Nephron (organoid): ENCODE measurements around the gene RPTOR.
A peak's percentile ranks its signal among the peaks of the same experiment; 100 is the strongest.

Experiments used
- H3K27ac Mint-ChIP-seq, 3 experiments: 2 replicates each; pipeline ENCODE4 v1.8.0; 2020; ENCODE audit warnings: mixed read lengths in 3 of 3, mild to moderate bottlenecking in 2 of 3, moderate library complexity in 1 of 3
- H3K27me3 Mint-ChIP-seq: 2 replicates; pipeline ENCODE4 v1.8.0; 2021; ENCODE audit warnings: low read depth, mild to moderate bottlenecking, moderate library complexity, mixed read lengths
- H3K36me3 Mint-ChIP-seq: 2 replicates; pipeline ENCODE4 v1.8.0; 2020; ENCODE audit warnings: low read depth, mixed read lengths
- H3K4me1 Mint-ChIP-seq: 2 replicates; pipeline ENCODE4 v1.8.0; 2020; ENCODE audit warnings: mixed read lengths
- H3K4me3 Mint-ChIP-seq, 3 experiments: 2 replicates each; pipeline ENCODE4 v1.8.0; 2020; ENCODE audit warnings: mild to moderate bottlenecking in 3 of 3, mixed read lengths in 3 of 3, moderate library complexity in 2 of 3
- H3K9me3 Mint-ChIP-seq: 2 replicates; pipeline ENCODE4 v1.8.0; 2020; ENCODE audit warnings: mixed read lengths
- TF ChIP-seq, protein P1 (sequence below), 3 experiments: fragments of 200-600 bp; sonication (generic); IDR thresholded peaks; one replicate each; pipeline ENCODE4 v1.5.0; 2021; ENCODE audit warnings: antibody characterized with exemption in 3 of 3; ENCODE audit not compliant: unreplicated experiment in 3 of 3

The RPTOR gene

DNA sequence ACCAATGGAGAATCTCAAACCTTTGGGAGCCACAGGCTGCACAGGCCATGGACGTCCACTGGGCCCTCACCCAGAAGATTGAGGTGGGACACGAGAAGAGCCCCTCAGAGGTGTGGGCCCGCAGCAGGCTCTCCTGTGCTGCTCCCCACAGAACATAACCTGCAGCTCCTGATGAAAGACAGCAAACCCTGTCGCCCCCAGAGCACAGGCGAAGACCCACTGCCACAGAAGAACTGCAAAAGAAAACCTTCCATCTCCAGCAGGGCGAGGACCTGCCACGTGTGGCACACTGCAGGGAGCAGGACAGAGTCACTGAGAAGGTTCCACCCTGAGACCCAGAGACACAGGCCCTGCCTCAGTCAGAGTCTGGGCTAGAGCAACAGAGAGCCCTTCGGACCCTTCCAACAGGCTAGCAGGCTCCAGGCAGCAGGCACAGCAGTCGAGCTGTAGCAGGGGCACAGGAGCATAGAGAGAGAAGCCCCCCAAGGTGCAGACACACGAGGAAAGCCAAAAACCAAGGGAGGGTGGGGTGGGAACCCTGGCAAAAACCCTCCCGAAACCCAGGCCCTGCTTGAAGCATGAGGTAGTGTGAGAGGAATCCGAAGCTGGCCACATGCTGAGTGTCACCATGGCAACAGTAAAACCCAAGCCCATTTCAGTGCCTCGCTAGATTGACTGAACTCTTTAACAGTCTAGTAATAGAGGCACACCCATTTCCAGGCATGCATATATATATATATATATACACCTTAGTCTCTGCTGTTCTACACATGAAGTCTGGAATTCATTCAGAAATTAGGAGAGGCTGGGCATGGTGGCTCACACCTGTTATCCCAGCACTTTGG is 387.0 kb downstream of the RPTOR start:
- Mint-ChIP-seq H3K9me3 (no peaks in the 10 kb centered on the region), H3K27me3 (peaks cover under 1% of the 10 kb centered on the region), H3K4me3 (no peak overlapping the region), H3K27ac (peak overlapping the region in 1 of 3 experiments; percentile 20), H3K4me1 (peaks cover 49% of the 10 kb centered on the region), H3K36me3 (peaks cover 33% of the 10 kb centered on the region)
- TF ChIP-seq, protein P1, sequence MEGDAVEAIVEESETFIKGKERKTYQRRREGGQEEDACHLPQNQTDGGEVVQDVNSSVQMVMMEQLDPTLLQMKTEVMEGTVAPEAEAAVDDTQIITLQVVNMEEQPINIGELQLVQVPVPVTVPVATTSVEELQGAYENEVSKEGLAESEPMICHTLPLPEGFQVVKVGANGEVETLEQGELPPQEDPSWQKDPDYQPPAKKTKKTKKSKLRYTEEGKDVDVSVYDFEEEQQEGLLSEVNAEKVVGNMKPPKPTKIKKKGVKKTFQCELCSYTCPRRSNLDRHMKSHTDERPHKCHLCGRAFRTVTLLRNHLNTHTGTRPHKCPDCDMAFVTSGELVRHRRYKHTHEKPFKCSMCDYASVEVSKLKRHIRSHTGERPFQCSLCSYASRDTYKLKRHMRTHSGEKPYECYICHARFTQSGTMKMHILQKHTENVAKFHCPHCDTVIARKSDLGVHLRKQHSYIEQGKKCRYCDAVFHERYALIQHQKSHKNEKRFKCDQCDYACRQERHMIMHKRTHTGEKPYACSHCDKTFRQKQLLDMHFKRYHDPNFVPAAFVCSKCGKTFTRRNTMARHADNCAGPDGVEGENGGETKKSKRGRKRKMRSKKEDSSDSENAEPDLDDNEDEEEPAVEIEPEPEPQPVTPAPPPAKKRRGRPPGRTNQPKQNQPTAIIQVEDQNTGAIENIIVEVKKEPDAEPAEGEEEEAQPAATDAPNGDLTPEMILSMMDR (IDR thresholded peaks at IDR 0.05; ENCODE audit: unreplicated experiment in 3 of 3): no peak

GRCh38 chr17:80935526-80935925 is 390.9 kb downstream of the RPTOR start:
- Mint-ChIP-seq H3K4me3 (no peak overlapping the region), H3K36me3 (peaks cover 12% of the 10 kb centered on the region), H3K4me1 (peaks cover 57% of the 10 kb centered on the region), H3K27ac (no peak overlapping the region), H3K9me3 (no peaks in the 10 kb centered on the region), H3K27me3 (peaks cover 7% of the 10 kb centered on the region)
- TF ChIP-seq, protein P1 (IDR thresholded peaks at IDR 0.05; ENCODE audit: unreplicated experiment in 3 of 3): no peak

DNA sequence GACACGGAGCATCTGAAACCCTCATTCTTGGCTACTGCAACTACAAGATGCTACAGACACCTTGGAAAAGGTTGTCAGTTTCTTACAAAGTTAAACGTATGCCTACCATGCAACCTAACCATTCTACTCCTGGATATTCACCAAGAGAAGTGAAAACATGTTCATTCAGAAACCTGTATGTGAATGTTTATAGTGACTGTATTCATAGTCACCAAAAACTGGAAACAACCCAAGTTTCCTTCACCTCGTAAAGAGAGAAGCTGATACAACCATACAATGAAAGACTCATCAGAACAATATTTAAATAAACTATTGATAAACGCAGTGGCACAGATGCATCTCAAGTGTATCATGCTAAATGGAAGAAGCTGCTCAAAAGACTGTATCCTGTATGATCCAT is 391.6 kb downstream of the RPTOR start:
- TF ChIP-seq, protein P1 (IDR thresholded peaks at IDR 0.05; ENCODE audit: unreplicated experiment in 3 of 3): no peak
- no peak overlapping the region for H3K4me3 Mint-ChIP-seq
- H3K4me1 Mint-ChIP-seq: peaks cover 50% of the 10 kb centered on the region
- peak overlapping the region in 1 of 3 experiments; percentile 79 for H3K27ac Mint-ChIP-seq
- H3K9me3 Mint-ChIP-seq: no peaks in the 10 kb centered on the region
- peaks cover 7% of the 10 kb centered on the region for H3K27me3 Mint-ChIP-seq
- peaks cover 12% of the 10 kb centered on the region for H3K36me3 Mint-ChIP-seq

GRCh38 chr17:80936723-80937122 is 392.1 kb downstream of the RPTOR start:
- Mint-ChIP-seq H3K4me1 (peaks cover 50% of the 10 kb centered on the region), H3K27me3 (peaks cover 7% of the 10 kb centered on the region), H3K36me3 (peaks cover 12% of the 10 kb centered on the region), H3K27ac (peak overlapping the region in 2 of 3 experiments; percentile 19 to 79), H3K4me3 (no peak overlapping the region), H3K9me3 (no peaks in the 10 kb centered on the region)
- TF ChIP-seq, protein P1 (IDR thresholded peaks at IDR 0.05; ENCODE audit: unreplicated experiment in 3 of 3): no peak

DNA sequence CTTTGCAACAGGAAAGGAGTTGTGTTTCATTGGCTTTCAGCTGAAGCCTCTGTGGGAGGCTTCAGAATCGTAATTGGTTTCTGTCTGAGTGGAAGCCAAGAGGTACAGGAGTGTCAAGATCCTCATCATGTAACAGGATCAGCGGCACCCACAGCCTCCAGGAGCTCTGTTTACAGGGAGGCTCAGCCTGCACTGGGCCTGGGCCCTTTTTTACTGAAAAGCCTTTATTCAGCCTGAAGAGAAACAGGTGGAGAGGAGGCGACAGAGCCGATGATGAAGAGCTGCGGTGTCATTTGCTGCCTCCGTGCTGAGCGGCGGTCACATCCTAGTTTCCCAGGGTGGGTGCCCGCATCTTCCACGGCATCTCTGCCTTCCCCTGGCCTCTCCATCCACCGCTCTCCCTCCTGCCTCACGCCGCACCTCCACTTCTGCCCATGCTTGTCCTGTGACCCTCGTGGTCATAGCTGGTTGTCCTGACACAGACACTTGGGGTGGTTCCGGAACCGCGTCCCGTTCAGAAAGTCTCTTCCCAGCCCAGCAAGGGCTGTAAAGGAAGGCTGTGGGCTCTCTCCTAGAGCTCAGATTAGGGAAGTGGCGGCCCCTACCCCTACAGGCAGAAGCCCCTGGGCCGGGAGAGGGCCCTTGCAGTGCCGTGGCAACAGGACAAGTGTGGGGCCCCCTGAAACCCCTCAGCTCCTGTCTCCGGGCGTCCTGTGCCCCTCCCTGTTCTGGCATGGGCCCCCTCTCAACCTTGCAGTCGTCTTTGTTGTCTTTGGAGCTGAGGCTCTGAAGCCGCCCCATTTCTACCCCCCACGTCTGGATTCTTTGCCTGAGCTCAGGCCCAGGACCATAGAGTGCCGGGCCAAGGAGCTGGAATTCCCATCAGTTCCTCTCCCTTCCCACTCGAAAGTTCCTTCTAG is 393.1 kb downstream of the RPTOR start:
- H3K9me3 Mint-ChIP-seq: no peaks in the 10 kb centered on the region
- H3K4me3 Mint-ChIP-seq: no peak overlapping the region
- H3K4me1 Mint-ChIP-seq: peaks cover 54% of the 10 kb centered on the region
- H3K27me3 Mint-ChIP-seq: peaks cover 7% of the 10 kb centered on the region
- H3K27ac Mint-ChIP-seq: peak overlapping the region; percentile 23 to 82 (median 79)
- TF ChIP-seq, protein P1 (IDR thresholded peaks at IDR 0.05; ENCODE audit: unreplicated experiment in 3 of 3): no peak
- peaks cover 15% of the 10 kb centered on the region for H3K36me3 Mint-ChIP-seq
